ENCODE results near the gene GNAO1.

The GNAO1 gene

DNA sequence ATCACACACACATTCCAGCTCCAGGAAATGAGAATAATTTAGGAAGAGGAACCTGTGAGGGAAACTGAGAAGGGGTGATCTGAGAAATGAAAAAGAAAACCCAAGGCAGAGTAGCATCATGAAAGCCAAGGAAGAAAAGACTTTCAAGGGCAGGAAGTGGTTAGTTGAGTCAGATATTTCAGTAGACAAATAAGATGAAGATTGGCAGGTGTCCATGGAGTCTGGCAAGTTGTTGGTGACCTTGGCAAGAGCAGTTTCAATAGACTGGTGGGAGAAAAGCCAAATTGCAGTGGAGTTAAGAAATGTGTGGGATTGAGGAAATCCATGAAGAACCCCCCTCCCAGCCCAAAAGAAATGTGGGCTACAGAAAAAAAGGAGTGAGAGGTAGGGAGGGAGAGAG, 10.7 kb downstream of the GNAO1 start:
- TF ChIP-seq, protein P1, sequence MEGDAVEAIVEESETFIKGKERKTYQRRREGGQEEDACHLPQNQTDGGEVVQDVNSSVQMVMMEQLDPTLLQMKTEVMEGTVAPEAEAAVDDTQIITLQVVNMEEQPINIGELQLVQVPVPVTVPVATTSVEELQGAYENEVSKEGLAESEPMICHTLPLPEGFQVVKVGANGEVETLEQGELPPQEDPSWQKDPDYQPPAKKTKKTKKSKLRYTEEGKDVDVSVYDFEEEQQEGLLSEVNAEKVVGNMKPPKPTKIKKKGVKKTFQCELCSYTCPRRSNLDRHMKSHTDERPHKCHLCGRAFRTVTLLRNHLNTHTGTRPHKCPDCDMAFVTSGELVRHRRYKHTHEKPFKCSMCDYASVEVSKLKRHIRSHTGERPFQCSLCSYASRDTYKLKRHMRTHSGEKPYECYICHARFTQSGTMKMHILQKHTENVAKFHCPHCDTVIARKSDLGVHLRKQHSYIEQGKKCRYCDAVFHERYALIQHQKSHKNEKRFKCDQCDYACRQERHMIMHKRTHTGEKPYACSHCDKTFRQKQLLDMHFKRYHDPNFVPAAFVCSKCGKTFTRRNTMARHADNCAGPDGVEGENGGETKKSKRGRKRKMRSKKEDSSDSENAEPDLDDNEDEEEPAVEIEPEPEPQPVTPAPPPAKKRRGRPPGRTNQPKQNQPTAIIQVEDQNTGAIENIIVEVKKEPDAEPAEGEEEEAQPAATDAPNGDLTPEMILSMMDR (IDR thresholded peaks at IDR 0.05; ENCODE audit: control insufficient read depth, insufficient read depth, low read depth, low read length, missing control alignments), result no peak
- no peak overlapping the region for H3K4me3 ChIP-seq (ENCODE audit: control insufficient read depth, low read depth, low read length)
- no peak for DNase-seq (ENCODE audit: low read depth)

DNA sequence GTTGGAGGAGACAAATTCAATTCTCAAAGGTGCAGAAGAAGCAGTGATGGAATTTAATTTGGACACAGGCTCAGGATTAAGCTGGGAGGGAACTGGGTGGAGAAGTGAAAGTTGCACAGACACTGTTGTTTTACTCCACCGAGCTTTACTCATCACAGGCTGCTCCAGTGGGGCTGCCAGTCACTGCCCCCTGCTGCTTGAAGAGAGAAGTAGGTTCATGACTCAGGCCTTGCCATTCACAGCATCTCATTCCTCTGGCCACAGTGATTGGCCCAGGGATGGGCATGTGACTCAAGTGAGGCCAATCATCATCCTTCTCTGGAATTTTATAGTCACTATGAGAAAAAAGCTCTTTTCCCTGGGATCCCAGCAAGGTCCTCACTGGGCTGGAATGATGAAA, 11.8 kb downstream of the GNAO1 start:
- no peak for DNase-seq (ENCODE audit: low read depth)
- TF ChIP-seq, protein P1 (IDR thresholded peaks at IDR 0.05; ENCODE audit: control insufficient read depth, insufficient read depth, low read depth, low read length, missing control alignments), result peak; percentile 27
- no peak overlapping the region for H3K4me3 ChIP-seq (ENCODE audit: control insufficient read depth, low read depth, low read length)

DNA sequence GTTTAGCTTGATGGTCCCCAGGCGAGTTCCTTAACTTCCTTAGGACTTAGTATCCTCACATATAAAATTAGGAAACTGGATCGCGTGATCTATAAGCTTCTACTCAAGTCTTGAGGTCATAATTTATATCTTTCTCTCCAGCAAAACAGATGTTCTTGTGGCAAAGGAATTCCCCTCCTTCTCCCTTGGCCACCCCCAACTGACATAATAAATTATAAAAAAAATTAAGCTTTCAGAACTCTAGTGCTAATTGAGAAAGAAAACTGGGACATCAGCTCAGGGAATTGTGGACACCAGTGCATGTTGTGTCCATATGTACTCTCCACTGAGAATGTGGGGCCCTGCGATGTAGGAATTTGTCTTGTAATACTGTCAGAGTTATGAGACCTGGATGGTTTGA, 13.5 kb downstream of the GNAO1 start:
- H3K4me3 ChIP-seq (ENCODE audit: control insufficient read depth, low read depth, low read length), result no peak overlapping the region
- TF ChIP-seq, protein P1 (IDR thresholded peaks at IDR 0.05; ENCODE audit: control insufficient read depth, insufficient read depth, low read depth, low read length, missing control alignments), result no peak
- DNase-seq (ENCODE audit: low read depth), result no peak

DNA sequence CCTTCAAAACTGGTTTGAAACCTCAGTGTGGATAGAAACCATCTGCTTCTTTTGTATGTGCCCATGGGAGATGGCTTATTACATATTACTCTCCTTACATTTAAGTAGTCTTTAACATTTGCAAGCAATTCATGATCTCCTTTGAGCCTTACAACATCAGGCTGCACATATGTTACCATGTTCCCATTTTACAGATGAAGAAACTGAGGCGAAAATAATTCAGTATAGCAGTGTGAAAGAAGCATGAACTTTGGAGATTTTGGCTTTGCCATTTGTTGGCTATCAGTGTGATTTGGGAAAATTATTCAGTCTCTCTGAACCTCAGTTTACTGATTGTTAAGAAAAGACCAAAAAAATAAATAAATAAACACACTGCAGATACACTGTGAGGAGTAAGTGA, 15.7 kb downstream of the GNAO1 start:
- no peak for DNase-seq (ENCODE audit: low read depth)
- no peak overlapping the region for H3K4me3 ChIP-seq (ENCODE audit: control insufficient read depth, low read depth, low read length)
- TF ChIP-seq, protein P1 (IDR thresholded peaks at IDR 0.05; ENCODE audit: control insufficient read depth, insufficient read depth, low read depth, low read length, missing control alignments), result no peak

DNA sequence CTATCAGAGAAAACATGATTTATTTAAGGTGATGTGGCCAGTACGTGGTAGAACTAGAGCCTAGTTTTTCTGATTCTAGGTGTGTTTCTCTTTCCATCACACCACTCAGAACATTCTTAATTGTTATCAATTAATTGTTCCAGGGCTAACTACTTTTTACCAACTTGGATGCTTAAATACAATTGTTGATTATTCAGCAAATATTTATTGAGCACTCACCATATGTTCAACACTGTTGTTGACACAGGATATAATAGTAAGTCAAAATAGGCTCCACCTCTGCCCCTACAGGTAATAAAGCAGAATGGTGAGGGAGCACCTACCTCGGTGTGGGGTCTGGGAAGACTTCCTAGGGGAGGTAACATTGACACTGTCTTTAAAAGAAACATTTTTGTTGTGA, 16.1 kb downstream of the GNAO1 start:
- H3K4me3 ChIP-seq (ENCODE audit: control insufficient read depth, low read depth, low read length), result no peak overlapping the region
- DNase-seq (ENCODE audit: low read depth), result no peak
- TF ChIP-seq, protein P1 (IDR thresholded peaks at IDR 0.05; ENCODE audit: control insufficient read depth, insufficient read depth, low read depth, low read length, missing control alignments), result no peak

DNA sequence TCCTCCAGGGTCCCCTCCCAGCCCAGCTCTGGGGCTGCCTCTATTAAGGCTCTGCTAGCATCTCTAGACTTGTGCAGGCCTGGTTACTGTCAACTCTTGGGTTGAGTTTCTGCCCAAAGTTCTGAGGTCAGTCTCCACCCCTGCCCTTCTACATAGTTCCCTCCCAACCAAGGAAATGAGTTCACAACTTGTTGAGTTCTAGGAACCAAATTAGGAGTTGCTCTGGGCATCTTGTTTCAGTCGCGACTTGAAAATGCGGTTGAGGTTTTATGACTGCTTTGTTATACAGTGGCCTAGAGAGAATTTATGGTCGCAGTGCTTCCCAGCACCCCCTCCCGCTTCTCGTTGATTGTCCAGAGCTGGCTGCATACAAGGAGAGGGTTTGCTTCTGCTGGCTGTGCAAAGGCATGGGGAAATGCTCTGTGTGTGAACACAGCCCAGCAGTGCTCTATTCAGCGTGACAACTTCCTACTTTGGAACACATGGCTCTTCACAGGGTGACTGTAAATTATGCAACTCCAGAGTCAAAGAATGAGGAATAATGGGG, 20.2 kb downstream of the GNAO1 start:
- H3K4me3 ChIP-seq (ENCODE audit: control insufficient read depth, low read depth, low read length), result no peak overlapping the region
- TF ChIP-seq, protein P1 (IDR thresholded peaks at IDR 0.05; ENCODE audit: control insufficient read depth, insufficient read depth, low read depth, low read length, missing control alignments), result no peak
- no peak for DNase-seq (ENCODE audit: low read depth)

DNA sequence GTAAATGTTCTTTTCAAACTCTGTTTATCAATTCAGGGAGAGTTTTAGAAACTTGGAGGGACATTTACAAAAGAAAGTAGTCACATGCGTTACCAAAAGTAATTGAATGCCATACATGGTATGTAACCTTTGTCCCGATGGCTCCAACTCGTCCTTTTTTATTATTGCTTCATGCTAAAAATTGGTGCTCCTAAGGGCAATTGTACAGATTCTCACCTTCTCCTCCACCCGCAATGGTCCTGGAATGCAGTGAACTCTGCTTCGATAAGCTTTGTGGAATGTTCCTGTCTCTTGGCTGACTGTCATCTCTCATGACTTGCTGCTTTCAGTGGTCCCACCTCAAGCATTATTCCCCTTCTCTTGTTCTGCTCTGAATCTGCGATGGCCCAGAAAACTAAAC, 20.9 kb downstream of the GNAO1 start:
- TF ChIP-seq, protein P1 (IDR thresholded peaks at IDR 0.05; ENCODE audit: control insufficient read depth, insufficient read depth, low read depth, low read length, missing control alignments), result no peak
- H3K4me3 ChIP-seq (ENCODE audit: control insufficient read depth, low read depth, low read length), result no peak overlapping the region
- no peak for DNase-seq (ENCODE audit: low read depth)
